ENCODE results near the gene TAGAP.

- TF ChIP-seq CTCF (IDR thresholded peaks at IDR 0.05; ENCODE audit: extremely low read depth in 1 of 2, insufficient read depth in 1 of 2, low read depth in 1 of 2, low read length in 2 of 2) (no peak), EZH2 (IDR thresholded peaks at IDR 0.05; ENCODE audit: borderline replicate concordance, low read depth, low read length, severe bottlenecking) (no peak), POLR2A (IDR thresholded peaks at IDR 0.05; ENCODE audit: low read depth, low read length) (no peak)
Observed at GRCh38 chr6:159089443-159089842, 44.7 kb upstream of the TAGAP start.
